Activated CD8-positive, alpha-beta memory T cell treated with anti-CD3 and anti-CD28 coated beads for 48 hours (primary cell): ENCODE results near the gene BFAR.
"Not testable (repeated sequence)": the region's sequence is repeated elsewhere in the genome, so short reads cannot be mapped to it uniquely, and the experiment has no call there.

Experiments
- DNase-seq, 3 experiments: peaks; one replicate each; pipeline ENCODE4 v3.0.0-alpha.2; 2020; ENCODE audit warnings: low read depth in 2 of 3, low spot score in 2 of 3

Gene BFAR

DNA sequence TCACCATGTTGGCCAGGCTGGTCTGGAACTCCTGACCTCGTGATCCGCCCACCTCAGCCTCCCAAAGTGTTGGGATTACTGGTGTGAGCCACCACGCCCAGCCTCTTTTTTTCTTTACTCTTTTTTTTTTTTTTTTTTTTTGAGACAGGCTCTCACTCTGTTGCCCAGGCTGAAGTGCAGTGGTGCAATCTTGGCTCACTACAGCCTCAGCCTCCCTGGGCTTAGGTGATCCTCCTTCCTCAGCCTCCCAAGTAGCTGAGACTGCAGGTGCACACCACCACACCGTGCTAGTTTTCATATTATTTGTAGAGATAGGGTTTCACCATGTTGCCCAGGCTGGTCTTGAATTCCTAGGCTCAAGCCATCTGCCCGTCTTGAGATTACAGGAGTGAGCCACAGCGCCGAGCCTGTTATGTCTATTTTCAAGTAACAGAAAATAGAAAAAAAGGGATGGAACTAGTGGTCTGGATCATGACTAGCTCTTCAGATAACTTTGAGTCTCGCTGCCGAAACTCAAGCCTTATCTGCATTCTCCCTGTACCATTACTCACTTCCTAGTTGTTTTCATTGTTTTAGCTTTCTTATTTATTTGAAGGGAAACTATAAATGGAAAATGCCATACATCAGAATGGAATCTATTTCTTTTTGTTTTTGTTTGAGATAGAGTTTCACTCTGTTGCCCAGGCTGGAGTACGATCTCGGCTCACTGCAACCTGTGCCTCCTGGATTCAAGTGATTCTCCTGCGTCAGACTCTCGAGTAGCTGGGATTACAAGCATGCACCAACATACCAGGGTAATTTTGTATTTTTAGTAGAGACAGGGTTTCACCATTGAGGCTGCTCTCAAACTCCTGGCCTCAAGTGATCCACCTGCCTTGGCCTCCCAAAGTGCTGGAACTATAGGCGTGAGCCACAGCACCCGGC lies 53.4 kb downstream of the BFAR start:
- DNase-seq, result not testable (repeated sequence)

- not testable (repeated sequence) for DNase-seq
Measured at GRCh38 chr16:14694129-14694528, 61.4 kb downstream of the BFAR start, which contains the start of gene PLA2G10. Gene PLA2G10, minus strand, starts transcription at chr16:14694308. Its CDS starts 79 bp downstream, at chr16:14694229.

- not testable (repeated sequence) for DNase-seq
Measured at GRCh38 chr16:14701859-14702258, 69.1 kb downstream of the BFAR start.

DNA sequence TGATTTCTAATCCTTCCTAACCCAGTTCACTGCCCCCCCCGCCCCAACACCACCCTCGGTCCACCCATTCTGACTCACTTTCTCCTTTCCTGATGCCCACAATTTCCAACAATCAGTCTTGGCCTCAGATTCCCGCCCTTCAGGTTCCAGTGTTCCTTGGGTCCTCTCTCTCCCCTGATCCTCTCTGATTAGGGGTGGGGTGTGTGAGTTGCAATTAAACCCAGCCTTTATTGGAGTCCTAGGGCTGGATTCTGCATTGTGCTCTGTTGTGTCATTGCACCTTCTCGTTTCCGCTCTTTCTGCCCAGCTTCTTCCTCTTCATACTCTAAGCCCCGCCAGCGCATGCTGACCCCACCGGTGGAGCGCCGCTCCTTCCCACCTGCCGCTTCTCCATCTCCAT lies 69.9 kb downstream of the BFAR start:
- DNase-seq, result not testable (repeated sequence)

GRCh38 chr16:14703156-14704011 lies 70.6 kb downstream of the BFAR start, which contains the start of gene NPIPA3:
Gene NPIPA3, plus strand, starts transcription at chr16:14703411. Its CDS starts 5,533 bp downstream, at chr16:14708944.
- DNase-seq, result not testable (repeated sequence)
